HL-60 (cell line): Measurements from ENCODE around the gene TMC1.
"Not testable (repeated sequence)": the region's sequence is repeated elsewhere in the genome, so short reads cannot be mapped to it uniquely, and the experiment has no call there.

Source experiments
- DNase-seq, 2 experiments: peaks; one replicate each; pipeline ENCODE4 v3.0.0-alpha.2; 2010 to 2020; ENCODE audit warnings: low read depth in 1 of 2, low spot score in 1 of 2
- H3K27ac ChIP-seq: fragments of 250-450 bp; sonication (Bioruptor Pico); replicated peaks from 2 replicates; pipeline ENCODE4 v1.5.1; 2020; ENCODE audit warnings: mild to moderate bottlenecking, moderate library complexity
- H3K27me3 ChIP-seq: fragments of 250-450 bp; sonication (Bioruptor Pico); 2 replicates; pipeline ENCODE4 v1.5.1; 2021; ENCODE audit warnings: mild to moderate bottlenecking, moderate library complexity; ENCODE audit not compliant: insufficient read depth, poor library complexity, severe bottlenecking
- H3K4me3 ChIP-seq: replicated peaks from 2 replicates; pipeline ENCODE4 v1.5.1; 2011; ENCODE audit warnings: mild to moderate bottlenecking, control low read depth, low read length; ENCODE audit not compliant: insufficient read depth
- GABPA ChIP-seq: IDR thresholded peaks from 2 replicates; pipeline ENCODE4 v1.6.1; 2012; ENCODE audit warnings: low read depth
- POLR2AphosphoS5 ChIP-seq: IDR thresholded peaks from 2 replicates; pipeline ENCODE4 v1.6.1; 2012; ENCODE audit warnings: low read depth
- SPI1 ChIP-seq: IDR thresholded peaks from 2 replicates; pipeline ENCODE4 v1.6.1; 2012; ENCODE audit warnings: low read depth, mild to moderate bottlenecking, borderline replicate concordance
- TF ChIP-seq, protein P1 (sequence below): IDR thresholded peaks from one replicate; pipeline ENCODE4 v1.5.1; 2011; ENCODE audit warnings: low read length, control low read depth, inconsistent platforms; ENCODE audit not compliant: insufficient read depth
- TF ChIP-seq, protein P2 (sequence below): IDR thresholded peaks from 2 replicates; pipeline ENCODE4 v1.6.1; 2012; ENCODE audit warnings: low read depth; ENCODE audit not compliant: insufficient replicate concordance

Gene TMC1

DNA sequence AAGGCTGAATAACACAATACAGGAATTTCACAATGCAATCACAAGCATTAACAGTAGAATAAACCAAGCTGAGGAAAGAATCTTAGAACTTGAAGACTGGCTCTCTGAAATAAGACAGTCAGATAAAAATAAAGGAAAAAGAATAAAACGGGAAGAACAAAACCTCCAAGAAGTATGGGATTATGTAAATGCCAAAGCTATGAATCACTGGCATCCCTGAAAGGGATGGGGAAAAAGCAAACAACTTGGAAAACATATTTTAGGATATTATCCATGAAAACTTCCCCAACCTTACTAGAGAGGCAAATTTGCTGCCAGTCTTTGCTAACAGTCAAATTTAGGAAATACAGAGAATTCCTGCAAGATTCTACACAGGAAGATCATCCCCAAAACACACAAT, 273.5 kb downstream of the TMC1 start:
- no peaks in the 10 kb centered on the region for H3K27me3 ChIP-seq
- TF ChIP-seq, protein P1, sequence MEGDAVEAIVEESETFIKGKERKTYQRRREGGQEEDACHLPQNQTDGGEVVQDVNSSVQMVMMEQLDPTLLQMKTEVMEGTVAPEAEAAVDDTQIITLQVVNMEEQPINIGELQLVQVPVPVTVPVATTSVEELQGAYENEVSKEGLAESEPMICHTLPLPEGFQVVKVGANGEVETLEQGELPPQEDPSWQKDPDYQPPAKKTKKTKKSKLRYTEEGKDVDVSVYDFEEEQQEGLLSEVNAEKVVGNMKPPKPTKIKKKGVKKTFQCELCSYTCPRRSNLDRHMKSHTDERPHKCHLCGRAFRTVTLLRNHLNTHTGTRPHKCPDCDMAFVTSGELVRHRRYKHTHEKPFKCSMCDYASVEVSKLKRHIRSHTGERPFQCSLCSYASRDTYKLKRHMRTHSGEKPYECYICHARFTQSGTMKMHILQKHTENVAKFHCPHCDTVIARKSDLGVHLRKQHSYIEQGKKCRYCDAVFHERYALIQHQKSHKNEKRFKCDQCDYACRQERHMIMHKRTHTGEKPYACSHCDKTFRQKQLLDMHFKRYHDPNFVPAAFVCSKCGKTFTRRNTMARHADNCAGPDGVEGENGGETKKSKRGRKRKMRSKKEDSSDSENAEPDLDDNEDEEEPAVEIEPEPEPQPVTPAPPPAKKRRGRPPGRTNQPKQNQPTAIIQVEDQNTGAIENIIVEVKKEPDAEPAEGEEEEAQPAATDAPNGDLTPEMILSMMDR = no peak
- TF ChIP-seq, protein P2, sequence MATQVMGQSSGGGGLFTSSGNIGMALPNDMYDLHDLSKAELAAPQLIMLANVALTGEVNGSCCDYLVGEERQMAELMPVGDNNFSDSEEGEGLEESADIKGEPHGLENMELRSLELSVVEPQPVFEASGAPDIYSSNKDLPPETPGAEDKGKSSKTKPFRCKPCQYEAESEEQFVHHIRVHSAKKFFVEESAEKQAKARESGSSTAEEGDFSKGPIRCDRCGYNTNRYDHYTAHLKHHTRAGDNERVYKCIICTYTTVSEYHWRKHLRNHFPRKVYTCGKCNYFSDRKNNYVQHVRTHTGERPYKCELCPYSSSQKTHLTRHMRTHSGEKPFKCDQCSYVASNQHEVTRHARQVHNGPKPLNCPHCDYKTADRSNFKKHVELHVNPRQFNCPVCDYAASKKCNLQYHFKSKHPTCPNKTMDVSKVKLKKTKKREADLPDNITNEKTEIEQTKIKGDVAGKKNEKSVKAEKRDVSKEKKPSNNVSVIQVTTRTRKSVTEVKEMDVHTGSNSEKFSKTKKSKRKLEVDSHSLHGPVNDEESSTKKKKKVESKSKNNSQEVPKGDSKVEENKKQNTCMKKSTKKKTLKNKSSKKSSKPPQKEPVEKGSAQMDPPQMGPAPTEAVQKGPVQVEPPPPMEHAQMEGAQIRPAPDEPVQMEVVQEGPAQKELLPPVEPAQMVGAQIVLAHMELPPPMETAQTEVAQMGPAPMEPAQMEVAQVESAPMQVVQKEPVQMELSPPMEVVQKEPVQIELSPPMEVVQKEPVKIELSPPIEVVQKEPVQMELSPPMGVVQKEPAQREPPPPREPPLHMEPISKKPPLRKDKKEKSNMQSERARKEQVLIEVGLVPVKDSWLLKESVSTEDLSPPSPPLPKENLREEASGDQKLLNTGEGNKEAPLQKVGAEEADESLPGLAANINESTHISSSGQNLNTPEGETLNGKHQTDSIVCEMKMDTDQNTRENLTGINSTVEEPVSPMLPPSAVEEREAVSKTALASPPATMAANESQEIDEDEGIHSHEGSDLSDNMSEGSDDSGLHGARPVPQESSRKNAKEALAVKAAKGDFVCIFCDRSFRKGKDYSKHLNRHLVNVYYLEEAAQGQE = no peak
- TF ChIP-seq POLR2AphosphoS5 = no peak
- no peak overlapping the region for H3K4me3 ChIP-seq
- DNase-seq = no peak
- H3K27ac ChIP-seq = no peak overlapping the region

DNA sequence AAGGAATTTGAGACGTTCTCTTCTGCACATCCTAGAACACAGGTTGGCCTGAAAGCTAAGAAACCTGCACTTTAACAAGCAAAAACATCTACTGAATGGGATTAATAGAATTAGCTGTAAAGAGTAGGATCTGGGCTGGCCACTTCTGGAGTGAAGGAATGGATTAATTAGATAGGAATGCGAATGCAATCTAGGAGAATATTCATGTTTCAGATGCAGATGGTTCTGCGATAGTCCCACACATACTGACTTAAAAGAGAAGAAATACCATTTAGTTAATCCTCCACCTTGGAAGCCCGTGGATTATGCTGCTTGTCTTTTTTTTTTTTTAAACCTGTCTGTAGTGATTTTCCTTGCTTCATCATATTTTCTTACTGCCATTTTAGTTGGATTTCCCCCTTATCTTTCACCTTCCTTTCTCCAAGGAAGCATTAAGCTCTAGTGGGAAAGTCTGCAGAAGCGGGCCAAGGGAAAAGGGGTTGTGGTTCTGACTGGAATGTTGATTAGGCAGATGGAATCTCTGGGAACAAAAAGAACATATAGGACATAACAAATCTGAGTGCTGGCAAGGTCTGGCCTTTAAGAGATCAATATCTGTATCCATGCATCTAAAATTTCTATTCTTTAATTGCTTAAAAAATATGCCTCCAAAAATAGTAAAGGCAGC, 279.1 kb downstream of the TMC1 start:
- Histone ChIP-seq H3K4me3 (no peak overlapping the region), H3K27ac (no peak overlapping the region), H3K27me3 (peaks cover 2% of the 10 kb centered on the region)
- DNase-seq = no peak
- no peak for TF ChIP-seq GABPA
- TF ChIP-seq, protein P1 = no peak
- TF ChIP-seq, protein P2 = no peak
- TF ChIP-seq SPI1 = no peak
- TF ChIP-seq POLR2AphosphoS5 = no peak

DNA sequence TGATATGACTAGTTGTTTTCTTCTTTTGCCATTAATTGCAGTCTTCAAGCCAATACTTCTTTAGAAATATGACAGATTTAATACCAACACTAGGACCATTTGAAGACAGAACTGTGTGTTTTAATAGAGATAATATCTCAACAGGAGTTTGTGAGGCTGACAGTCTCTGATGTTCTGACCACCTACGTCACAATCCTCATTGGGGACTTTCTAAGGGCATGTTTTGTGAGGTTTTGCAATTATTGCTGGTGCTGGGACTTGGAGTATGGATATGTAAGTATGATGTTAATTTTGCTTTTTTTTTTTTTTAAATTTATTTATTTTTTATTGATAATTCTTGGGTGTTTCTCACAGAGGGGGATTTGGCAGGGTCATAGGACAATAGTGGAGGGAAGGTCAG, 283.8 kb downstream of the TMC1 start:
- peaks cover 2% of the 10 kb centered on the region for H3K27me3 ChIP-seq

DNA sequence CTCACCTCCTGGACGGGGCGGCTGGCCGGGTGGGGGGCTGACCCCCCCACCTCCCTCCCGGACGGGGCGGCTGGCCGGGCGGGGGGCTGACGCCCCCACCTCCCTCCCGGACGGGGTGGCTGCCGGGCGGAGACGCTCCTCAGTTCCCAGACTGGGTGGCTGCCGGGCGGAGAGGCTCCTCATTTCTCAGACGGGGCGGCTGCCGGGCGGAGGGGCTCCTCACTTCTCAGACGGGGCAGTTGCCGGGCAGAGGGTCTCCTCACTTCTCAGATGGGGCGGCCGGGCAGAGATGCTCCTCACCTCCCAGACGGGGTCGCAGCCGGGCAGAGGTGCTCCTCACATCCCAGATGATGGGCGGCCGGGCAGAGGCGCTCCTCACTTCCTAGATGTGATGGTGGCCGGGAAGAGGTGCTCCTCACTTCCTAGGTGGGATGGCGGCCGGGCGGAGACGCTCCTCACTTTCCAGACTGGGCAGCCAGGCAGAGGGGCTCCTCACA, 285.0 kb downstream of the TMC1 start:
- H3K27ac ChIP-seq, H3K4me3 ChIP-seq, H3K27me3 ChIP-seq, DNase-seq: not testable (repeated sequence)

More for the DNA sequence above, 283.8 kb downstream of the TMC1 start:
- H3K27ac ChIP-seq = no peak overlapping the region
- TF ChIP-seq, protein P2 = no peak
- no peak for TF ChIP-seq SPI1
- TF ChIP-seq GABPA = no peak
- TF ChIP-seq, protein P1 = no peak
- no peak for TF ChIP-seq POLR2AphosphoS5
- H3K4me3 ChIP-seq = no peak overlapping the region
- DNase-seq = no peak
